Uterus (tissue), 2 donors: ENCODE results near the gene ZNF648.
"Not testable (repeated sequence)": the region's sequence is repeated elsewhere in the genome, so short reads cannot be mapped to it uniquely, and the experiment has no call there.

Experiments
- POLR2A ChIP-seq, 2 donors: fragments of 450-650 bp; IDR thresholded peaks; one replicate each; pipeline ENCODE4 v1.6.1; 2016; ENCODE audit warnings: antibody characterized with exemption in 2 of 2, mild to moderate bottlenecking in 1 of 2, moderate library complexity in 1 of 2
- TF ChIP-seq, protein P1 (sequence below), 4 experiments: fragments of 200-600 bp in 2 of 4; fragments of 450-650 bp in 2 of 4; sonication (generic) in 2 of 4; IDR thresholded peaks; one replicate each; pipeline ENCODE4 v1.5.1; 2016 to 2019; ENCODE audit warnings: antibody characterized with exemption in 4 of 4, mild to moderate bottlenecking in 2 of 4, moderate library complexity in 1 of 4

DNA sequence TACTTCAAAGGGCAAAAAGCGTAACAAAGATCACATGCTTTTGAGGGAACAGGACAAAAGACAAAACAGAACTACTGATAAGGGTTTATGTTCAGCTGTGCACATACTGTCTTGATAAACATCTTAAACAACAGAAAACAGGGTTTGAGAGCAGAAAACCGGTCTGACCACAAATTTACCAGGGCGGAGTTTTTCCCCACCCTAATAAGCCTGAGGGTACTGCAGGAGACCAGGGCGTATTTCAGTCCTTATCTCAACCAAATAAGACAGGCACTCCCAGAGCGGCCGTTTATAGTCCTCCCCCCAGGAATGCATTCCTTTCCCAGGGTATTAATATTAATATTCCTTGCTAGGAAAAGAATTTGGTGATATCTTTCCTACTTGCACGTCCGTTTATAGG lies 16.0 kb downstream of the ZNF648 start:
- TF ChIP-seq, protein P1, sequence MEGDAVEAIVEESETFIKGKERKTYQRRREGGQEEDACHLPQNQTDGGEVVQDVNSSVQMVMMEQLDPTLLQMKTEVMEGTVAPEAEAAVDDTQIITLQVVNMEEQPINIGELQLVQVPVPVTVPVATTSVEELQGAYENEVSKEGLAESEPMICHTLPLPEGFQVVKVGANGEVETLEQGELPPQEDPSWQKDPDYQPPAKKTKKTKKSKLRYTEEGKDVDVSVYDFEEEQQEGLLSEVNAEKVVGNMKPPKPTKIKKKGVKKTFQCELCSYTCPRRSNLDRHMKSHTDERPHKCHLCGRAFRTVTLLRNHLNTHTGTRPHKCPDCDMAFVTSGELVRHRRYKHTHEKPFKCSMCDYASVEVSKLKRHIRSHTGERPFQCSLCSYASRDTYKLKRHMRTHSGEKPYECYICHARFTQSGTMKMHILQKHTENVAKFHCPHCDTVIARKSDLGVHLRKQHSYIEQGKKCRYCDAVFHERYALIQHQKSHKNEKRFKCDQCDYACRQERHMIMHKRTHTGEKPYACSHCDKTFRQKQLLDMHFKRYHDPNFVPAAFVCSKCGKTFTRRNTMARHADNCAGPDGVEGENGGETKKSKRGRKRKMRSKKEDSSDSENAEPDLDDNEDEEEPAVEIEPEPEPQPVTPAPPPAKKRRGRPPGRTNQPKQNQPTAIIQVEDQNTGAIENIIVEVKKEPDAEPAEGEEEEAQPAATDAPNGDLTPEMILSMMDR (IDR thresholded peaks at IDR 0.05) = not testable (repeated sequence)
- not testable (repeated sequence) for TF ChIP-seq POLR2A (IDR thresholded peaks at IDR 0.05)
